Breast epithelium (tissue), 3 donors: ENCODE measurements around the gene APOL1.

Experiments
- CTCF ChIP-seq, 3 donors: fragments of 450-650 bp; IDR thresholded peaks; one replicate each; pipeline ENCODE4 v1.5.1; 2016 to 2017; ENCODE audit warnings: antibody characterized with exemption in 3 of 3, mild to moderate bottlenecking in 3 of 3, moderate library complexity in 3 of 3
- POLR2A ChIP-seq: fragments of 450-650 bp; IDR thresholded peaks from one replicate; pipeline ENCODE4 v1.6.1; 2016; ENCODE audit warnings: antibody characterized with exemption, mild to moderate bottlenecking, moderate library complexity
- POLR2AphosphoS5 ChIP-seq, 3 donors: sonication (generic); formaldehyde crosslinking; IDR thresholded peaks; one replicate each; pipeline ENCODE4 v1.6.1; 2017; ENCODE audit warnings: antibody characterized with exemption in 3 of 3

DNA sequence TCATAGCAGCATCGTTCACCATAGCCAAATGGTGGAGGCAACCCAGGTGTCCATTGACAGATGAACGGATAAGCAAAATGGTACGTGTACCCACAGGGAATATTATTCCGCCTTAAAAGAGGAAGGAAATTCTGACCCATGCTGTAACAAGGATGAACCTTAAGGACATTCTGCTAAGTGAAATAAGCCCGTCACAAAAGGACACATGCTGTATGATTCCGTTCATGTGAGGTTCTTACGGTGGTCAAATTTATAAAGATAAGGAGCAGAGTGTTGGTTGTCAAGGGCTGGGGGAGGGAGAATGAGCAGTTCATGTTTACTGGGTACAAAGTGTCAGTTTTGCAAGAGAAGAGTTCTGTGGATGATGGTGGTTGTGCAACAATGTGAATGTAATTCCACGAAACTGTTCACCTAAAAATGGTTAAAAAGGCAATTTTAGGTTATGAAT, 26.3 kb downstream of the APOL1 start:
- no peak for TF ChIP-seq CTCF (IDR thresholded peaks at IDR 0.05)
- TF ChIP-seq POLR2A: no peak
- TF ChIP-seq POLR2AphosphoS5 (IDR thresholded peaks at IDR 0.05): no peak
